Measurements from ENCODE around the gene SEC11A.
"Not testable (repeated sequence)": the region's sequence is repeated elsewhere in the genome, so short reads cannot be mapped to it uniquely, and the experiment has no call there.

The SEC11A gene

DNA sequence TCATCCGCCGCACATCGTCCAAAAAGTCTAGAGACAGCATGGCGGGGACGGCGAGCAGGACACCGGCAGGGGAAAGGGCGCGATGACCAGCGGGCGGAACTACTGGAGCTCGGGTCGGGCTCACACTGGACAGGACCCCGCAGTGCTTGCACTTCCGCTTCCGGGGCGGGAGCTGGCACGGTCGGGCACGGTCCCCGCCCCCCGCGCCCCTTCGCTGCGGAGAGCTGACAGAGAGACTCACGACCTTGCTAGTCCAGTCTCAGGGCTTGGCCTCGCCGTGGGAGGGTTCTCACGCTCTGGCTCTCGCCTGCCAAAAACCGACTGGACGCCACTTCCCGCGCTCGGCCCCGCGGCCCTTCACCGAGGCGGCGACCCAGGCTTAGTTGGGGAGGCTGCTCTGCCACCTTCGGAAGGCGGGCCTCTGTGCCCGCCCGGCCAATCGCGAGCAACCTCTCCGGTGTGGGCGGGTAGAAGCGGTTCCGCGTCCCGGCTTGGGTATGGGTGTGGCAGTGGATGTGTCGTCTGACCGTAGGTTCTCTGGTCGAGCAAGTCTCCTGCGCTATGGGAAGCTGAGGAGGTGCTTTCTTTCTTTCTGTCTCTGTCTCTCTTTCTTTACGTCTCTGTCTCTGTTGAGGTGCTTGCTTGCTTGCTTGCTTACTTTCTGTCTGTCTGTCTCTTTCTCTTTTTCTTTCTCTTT lies at the start of gene SEC11A:
TSS of gene SEC11A (minus strand) at position 104 of the 697 bp plus-strand sequence. CDS start at position 40, 64 bp downstream.
- in situ Hi-C loops (cut with HindIII; ENCODE audit: low sequenced_read_pairs) = no loop called here

GRCh38 chr15:84765675-84766074 lies 49.7 kb upstream of the SEC11A start:
- in situ Hi-C loops (cut with HindIII; ENCODE audit: low sequenced_read_pairs) = no loop called here

DNA sequence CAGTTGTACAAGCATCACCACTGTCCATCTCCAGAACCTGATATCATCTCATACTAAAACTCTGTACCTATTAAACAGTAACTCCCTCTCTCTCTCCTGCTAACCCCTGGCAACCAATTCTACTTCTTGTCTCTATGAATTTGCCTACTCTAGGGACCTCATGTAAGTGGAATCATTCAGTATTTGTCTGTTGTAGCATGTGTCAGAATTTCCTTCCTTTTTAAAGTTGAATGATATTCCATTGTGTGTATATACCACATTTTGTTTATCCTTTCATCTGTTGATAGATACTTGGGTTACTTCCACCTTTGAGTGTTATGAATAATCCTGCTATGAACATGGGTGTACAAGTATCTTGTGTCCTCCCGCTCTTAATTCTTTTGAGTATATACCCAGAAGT lies 49.0 kb upstream of the SEC11A start:
- in situ Hi-C loops (cut with HindIII; ENCODE audit: low sequenced_read_pairs) = no loop called here

DNA sequence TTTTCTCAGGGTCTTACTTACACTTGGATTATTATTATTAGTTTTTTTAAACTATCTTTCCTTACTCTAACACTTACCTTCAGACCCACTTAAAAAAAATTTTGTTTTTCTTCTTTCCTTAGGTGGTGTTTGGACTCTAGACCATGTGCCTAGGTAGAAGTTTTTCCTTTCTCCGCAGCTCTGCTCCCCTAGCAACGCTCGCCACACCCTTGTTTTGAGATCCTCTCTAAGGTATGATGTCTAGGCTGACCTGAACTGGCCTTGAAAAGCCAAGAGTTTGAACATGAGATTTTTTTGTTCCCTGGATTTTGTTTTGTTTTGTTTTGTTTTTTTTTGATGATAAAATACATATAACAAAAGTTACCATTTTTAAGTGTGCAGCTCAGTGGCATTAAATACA lies 48.6 kb upstream of the SEC11A start:
- in situ Hi-C loops (cut with HindIII; ENCODE audit: low sequenced_read_pairs) = no loop called here

DNA sequence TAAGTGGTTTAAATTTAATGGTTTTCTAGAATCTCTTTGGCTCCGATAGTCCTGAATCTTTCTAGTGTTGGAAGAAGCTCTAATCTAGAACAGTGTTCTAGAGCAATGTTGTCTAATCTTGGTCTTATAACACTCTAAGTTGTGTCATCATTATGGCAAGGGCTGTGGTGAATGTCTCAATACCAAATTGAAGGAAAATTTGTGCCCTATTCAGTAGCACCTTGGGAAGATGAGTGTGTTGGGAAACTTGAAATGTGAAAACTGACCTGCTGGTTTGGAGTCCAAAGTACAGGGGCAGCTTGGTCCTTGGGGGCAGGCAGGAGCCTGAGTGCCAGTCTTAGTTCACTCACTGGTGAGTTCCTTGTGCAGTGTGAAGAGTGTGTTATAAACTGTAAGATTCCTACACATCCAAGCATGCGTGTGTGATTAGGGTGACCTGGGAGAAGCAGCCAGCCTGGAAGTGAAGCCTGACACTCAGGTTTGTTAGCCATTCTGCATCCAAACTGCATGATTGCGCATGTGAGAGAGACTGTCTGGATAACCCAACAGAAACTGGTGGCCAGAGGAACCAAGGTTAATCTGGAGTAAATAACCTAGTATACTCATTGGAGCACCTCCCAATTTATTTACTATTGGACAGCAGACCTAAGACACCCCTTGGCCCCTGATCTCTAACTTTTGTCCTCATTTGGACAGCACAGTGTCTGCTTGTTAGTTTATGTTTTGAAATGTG lies 47.1 kb upstream of the SEC11A start:
- in situ Hi-C loops (cut with HindIII; ENCODE audit: low sequenced_read_pairs) = no loop called here

DNA sequence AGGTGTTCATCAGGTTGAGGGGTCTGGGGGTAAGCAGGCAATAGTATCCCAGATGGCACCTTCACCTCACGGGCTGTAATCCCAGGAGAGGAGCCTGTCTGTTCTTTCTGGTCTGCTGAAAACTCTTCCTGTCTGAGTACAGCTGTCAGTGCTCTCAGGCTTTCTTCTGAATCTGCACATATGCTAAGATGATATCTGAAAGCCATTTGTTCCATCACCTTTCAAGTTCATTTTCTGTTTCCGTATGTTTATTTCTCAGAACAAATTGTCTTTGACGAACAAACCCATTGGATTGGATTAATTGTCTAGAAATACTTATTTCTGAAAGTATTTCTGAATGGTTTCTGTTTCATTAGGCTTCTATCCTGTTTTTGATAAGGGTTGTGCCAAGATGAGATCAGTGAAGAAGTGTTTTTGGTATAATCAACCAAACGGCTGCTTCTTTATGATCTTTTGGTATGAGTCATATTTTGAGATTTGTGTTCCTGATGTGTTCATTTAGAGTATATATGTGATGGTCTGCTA lies 45.7 kb upstream of the SEC11A start:
- in situ Hi-C loops (cut with HindIII; ENCODE audit: low sequenced_read_pairs) = no loop called here

DNA sequence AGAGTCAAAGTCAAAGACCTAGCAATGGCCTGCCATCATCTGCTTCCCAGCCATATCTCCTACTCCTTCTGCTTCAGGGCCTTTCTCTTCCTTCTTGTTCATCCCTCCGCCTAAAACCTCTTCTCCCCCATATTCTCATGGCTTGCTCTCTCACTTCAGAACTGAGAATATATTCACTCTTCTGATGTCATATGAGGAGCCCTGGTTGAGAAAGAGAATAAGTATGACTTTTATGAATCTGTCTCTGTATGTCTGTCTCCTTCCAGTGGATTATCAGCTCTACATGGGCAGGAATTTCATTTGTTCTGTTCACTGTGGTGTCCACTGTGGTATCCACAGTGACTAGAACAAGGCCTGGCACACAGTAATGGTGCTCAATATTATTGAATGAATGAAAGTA lies 44.3 kb upstream of the SEC11A start:
- in situ Hi-C loops (cut with HindIII; ENCODE audit: low sequenced_read_pairs) = no loop called here

DNA sequence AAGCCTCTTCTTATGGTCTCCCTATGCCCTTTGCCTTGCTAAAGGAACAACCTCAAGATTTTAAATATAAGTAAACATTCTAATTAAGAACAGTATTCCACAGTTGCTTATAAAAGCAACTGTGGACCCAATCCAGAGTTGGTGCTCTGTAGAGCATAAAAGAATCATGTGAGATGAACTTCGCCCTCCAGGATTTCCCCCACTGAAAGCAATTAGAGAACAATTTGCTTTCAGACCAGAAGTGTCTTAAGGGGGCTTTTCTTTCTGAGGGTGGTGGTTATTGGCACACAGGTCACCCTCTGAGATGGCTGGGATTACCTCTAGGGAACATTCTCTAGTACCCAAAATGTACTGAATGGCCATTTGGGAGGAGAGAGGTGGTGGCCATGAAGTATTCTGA lies 43.1 kb upstream of the SEC11A start:
- in situ Hi-C loops (cut with HindIII; ENCODE audit: low sequenced_read_pairs) = no loop called here

DNA sequence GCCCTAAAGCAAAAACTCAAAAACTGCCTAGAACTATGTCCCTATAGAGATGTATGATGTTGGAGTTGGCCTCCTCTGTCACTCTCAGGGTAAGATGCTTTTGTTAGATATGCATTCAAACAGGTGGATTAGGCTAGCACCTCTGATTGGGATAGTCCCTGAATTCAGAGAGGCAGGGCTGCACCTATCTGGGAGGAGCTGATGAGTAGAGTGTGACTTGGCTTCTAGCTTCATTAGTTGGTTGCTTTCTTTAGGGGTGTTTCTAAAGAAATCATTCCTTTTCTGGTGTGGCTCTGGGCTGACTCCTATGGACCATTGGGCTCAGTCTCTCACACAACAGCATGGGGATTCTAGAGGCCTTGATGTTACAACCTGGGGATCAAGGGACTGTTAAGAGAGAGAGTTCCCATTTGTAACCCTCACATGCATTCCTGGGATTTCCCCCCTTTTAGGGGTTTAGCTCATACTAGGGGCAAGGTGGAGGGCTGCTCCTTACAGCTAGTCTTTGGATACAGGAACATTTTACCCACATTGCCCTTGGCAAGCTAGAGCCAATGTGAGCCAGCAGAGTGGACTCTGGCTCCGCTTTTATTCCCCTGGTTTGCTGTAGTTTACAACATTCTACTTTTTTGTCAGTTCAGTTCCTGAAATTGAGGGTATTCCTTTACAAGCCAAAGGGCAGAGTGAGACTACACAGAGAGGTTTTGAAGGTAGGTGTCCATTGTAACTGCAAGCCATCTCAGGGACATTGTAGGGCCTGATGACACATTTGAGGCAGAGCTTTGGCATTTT lies 40.0 kb upstream of the SEC11A start:
- in situ Hi-C loops (cut with HindIII; ENCODE audit: low sequenced_read_pairs) = no loop called here

DNA sequence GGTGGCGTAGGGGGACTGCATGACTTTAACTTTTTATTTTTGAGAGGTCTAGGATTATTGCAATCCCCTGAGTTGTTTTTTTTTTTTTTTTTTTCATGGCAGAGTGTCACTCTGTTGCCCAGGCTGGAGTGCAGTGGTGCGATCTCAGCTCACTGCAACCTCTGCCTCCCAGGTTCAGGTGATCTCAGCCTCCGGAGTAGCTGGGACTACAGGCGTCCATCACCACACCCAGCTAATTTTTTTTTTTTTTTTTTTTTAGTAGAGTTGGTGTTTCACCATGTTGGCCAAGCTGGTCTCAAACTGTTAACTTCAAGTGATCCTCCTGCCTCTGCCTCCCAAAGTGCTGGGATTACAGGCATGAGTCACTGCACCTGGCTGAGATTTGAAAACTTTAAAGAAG lies 39.0 kb upstream of the SEC11A start:
- in situ Hi-C loops (cut with HindIII; ENCODE audit: low sequenced_read_pairs) = not testable (repeated sequence)

DNA sequence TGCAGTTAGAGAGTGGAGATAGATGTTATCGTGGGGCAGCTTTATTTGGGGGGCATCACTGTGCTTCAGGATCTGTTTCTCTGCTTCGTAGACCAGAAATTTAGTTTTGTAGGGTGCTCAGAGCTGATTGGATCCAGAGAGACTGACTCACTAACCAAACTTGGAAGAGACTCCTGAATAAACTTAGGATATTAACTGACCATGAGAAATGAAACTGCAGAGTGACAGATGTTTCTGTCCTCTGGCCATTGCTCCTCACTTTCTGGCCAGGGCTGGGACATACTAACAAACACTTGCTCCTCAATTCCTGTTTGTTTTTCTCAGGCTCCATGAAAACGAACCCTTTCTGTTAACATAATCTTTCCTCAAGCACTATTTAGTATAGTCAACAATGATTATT lies 36.8 kb upstream of the SEC11A start:
- in situ Hi-C loops (cut with HindIII; ENCODE audit: low sequenced_read_pairs) = no loop called here

GRCh38 chr15:84752195-84752594 lies 36.3 kb upstream of the SEC11A start:
- in situ Hi-C loops (cut with HindIII; ENCODE audit: low sequenced_read_pairs) = no loop called here

DNA sequence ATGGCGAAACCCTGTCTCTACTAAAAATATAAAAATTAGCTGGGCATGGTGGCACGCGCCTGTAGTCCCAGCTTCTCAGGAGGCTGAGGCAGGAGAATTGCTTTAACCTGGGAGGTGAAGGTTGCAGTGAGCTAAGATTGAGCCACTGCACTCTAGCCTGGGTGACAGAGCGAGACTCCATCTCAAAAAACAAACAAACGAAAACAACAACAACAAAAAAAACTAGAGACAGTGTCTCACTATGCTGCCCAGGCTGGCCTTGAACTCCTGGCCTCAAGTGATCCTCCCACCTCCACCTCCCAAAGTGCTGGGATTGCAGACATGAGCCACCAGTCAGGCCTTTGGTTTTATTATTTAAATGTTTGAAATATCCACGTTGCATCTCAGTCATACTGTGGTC lies 35.8 kb upstream of the SEC11A start:
- in situ Hi-C loops (cut with HindIII; ENCODE audit: low sequenced_read_pairs) = not testable (repeated sequence)

GRCh38 chr15:84750583-84751092 lies 34.7 kb upstream of the SEC11A start:
- in situ Hi-C loops (cut with HindIII; ENCODE audit: low sequenced_read_pairs) = no loop called here

DNA sequence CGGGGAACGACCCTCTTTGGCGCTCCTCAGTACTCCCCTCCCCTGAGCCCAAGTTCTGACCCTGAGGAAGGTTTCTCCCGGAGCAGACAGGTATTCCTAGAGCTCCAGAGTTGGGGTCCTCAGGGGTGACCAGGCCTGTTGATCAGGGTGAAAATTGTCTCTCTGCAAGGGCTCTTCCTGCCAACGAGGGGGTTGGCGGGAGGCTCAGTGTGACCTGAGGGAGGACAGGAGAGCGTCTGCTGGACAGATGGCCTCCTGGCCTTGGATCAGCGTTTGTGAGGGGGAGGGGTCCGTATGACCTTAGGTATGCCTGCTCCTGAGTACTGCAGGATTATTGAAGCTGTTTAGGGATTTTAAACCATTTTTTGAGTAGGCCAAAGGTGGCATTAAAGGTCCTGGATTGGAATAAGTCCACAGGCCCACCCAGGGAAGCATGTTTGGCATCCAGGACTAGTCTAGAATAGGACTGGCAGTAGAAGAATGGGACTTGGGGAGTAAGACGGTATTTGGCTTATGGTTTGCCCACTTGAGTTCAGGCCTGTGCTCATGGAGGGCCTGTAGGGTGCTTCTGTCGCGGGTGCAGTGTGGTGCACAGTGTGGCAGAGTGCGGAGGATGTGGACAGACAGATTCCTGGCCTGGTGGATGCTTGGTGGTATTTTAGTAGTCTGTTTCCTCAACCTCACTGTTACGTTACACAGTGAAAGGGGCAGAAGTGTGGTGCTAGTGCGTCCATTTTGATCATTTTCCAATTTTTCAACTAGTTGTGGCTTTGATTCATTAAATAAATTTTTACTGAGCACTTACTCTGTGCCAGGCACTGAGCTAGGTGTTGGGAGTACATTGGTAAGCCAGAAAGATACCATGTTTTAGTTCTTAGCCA lies 33.4 kb upstream of the SEC11A start:
- in situ Hi-C loops (cut with HindIII; ENCODE audit: low sequenced_read_pairs) = no loop called here

DNA sequence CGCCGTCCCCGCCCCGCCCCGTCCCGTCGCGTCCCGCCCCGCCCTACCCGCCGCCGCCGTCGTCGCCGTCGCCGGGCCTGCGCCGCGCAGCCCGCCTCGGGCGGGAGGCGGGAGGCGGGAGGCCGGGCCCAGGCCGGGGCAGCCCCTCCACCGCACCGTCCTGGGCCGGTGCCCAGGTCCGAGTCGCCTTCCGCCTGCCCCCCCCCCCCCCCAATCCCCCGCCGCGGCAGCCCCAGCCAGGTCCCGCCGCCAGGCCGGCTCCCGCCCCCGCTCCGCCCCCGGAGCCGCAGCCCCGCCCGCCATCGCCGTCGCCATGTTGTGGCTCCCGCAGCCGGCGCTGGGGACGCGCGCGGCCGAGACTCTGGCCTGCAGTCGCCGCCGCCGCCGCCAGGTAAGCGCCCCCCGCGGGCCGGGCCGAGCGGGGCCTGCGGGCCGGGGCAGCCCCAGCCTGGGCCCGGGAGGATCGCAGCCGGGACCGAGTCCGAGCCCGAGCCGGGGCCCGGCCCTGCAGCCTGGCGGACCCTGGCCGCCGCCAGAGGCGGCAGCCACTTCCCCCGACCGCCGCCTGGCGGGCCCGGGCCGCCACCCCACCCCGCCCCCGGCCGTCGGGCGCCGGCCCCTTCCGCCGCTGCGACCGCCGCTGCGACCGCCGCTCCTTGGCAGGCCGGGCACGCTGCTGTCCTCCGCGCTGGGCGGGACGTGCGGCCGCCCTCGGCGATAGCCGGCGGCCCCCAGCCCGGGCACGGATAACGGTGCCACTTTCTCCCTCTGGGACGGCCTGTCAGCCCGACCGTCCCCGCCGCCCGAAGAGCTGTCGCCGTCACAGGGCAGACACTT lies 32.6 kb upstream of the SEC11A start, which contains the start of gene ZNF592:
TSS of gene ZNF592 (plus strand) at position 319 of the 837 bp plus-strand sequence. CDS start 34,084 bp downstream, outside the sequence.
- in situ Hi-C loops (cut with HindIII; ENCODE audit: low sequenced_read_pairs) = no loop called here

- in situ Hi-C loops (cut with HindIII; ENCODE audit: low sequenced_read_pairs) = no loop called here
Measured at GRCh38 chr15:84747416-84748273, 31.7 kb upstream of the SEC11A start.

GRCh38 chr15:84741121-84741520 lies 25.2 kb upstream of the SEC11A start:
- in situ Hi-C loops (cut with HindIII; ENCODE audit: low sequenced_read_pairs) = no loop called here
